Measurements from ENCODE around the gene FAM32A. TPM values are rescaled to one million over a fixed set of nuclear protein-coding genes. Genes with fewer than 3 reads are reported as not detected.

The FAM32A gene
- total and polyA plus RNA-seq, 2 of the 8 experiments (the other 6 are each of a cell fraction or from before 2014, with no cell fraction given), result 75.6 to 105 TPM

DNA sequence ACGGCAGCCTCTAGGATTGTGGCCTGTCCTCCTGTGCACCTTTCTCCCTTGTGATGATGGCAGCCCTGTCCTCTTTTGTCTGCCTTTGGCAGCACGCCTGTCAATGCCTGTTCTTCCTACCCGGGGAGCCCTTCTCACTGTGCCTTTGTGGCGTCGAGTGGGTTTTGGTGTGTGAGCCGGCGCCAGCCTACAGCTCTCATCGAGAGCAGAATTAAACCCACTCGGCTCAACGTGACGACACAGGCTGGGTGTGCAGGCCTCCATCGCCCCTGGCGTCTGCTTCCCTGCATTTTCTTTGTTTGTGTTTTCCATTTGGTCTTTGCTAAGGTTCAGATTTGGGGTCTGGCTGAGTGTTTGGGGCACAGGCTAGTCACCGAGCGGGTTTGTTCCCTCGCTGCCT lies 46.9 kb downstream of the FAM32A start:
- Histone ChIP-seq H2BK120ac (replicated peaks; ENCODE audit: low read depth, low read length) (no peak overlapping the region), H3K27ac (ENCODE audit: low read depth, low read length) (no peak overlapping the region), H3K79me1 (ENCODE audit: low read depth, low read length) (no peaks in the 10 kb centered on the region), H3K9ac (replicated peaks in 1 of 4; ENCODE audit: extremely low read depth in 1 of 4, low read depth in 3 of 4, low read length in 3 of 4) (no peak overlapping the region), H2AK5ac (ENCODE audit: low read depth, low read length) (no peak overlapping the region), H3K18ac (ENCODE audit: extremely low read depth, low read length) (no peak overlapping the region), H2BK20ac (ENCODE audit: low read length) (no peak overlapping the region), H3K14ac (ENCODE audit: insufficient read length) (no peak overlapping the region), H3K79me2 (ENCODE audit: control insufficient read depth in 1 of 2, insufficient read depth in 2 of 2, low read length in 2 of 2) (no peaks in the 10 kb centered on the region), H2BK5ac (ENCODE audit: low read depth, low read length) (no peak overlapping the region; the same call in 1 of the 2 replicates), H2BK12ac (ENCODE audit: low read depth, low read length) (no peak overlapping the region), H3K23me2 (ENCODE audit: low read depth, low read length) (no peaks in the 10 kb centered on the region), H3K23ac (ENCODE audit: insufficient read length) (no peak overlapping the region), H3K9me3 (ENCODE audit: insufficient read depth in 2 of 2, low read depth in 1 of 2, low read length in 1 of 2) (no peaks in the 10 kb centered on the region), H4K5ac (ENCODE audit: insufficient read length, low read depth, low read length) (no peak overlapping the region), H3K36me3 (ENCODE audit: control insufficient read depth in 2 of 4, insufficient read depth in 4 of 4, low read length in 3 of 4) (no peaks in the 10 kb centered on the region; a peak in 1 of 8 replicates), H3K4ac (replicated peaks; ENCODE audit: insufficient read length, low read depth, low read length) (no peak overlapping the region), H4K8ac (ENCODE audit: extremely low read depth, insufficient read depth, low read length) (no peak overlapping the region; the same call in 1 of the 2 replicates), H4K91ac (replicated peaks; ENCODE audit: insufficient read length, low read length) (no peak overlapping the region), H3K4me2 (ENCODE audit: insufficient read depth in 1 of 2, low read depth in 2 of 2, low read length in 2 of 2) (no peak overlapping the region), H3K4me1 (replicated peaks in 1 of 4; ENCODE audit: control insufficient read depth in 3 of 4, insufficient read depth in 4 of 4, low read length in 3 of 4) (no peaks in the 10 kb centered on the region; a peak in 1 of 7 replicates), H2AFZ (ENCODE audit: low read length) (no peak overlapping the region), H3K27me3 (replicated peaks in 1 of 4; ENCODE audit: control insufficient read depth in 3 of 4, extremely low read depth in 1 of 4, insufficient read depth in 3 of 4, low read length in 3 of 4) (no peaks in the 10 kb centered on the region), H2BK15ac (ENCODE audit: low read length) (no peak overlapping the region), H4K20me1 (replicated peaks in 1 of 2; ENCODE audit: control insufficient read depth in 1 of 2, insufficient read depth in 2 of 2, low read length in 2 of 2) (peaks cover 0 to 8% of the 10 kb centered on the region in 2 experiments), H3K56ac (replicated peaks; ENCODE audit: insufficient read length, low read depth, low read length) (no peak overlapping the region), H3K4me3 (ENCODE audit: extremely low read depth in 1 of 4, insufficient read depth in 2 of 4, low read depth in 3 of 4, low read length in 4 of 4) (no peak overlapping the region)
- WGBS, 2 experiments (ENCODE audit: extremely low coverage in 1 of 2, insufficient coverage in 1 of 2, insufficient read length in 1 of 2, insufficient replicate concordance in 2 of 2, low coverage in 1 of 2, low lambda C conversion rate in 2 of 2, missing lambda C conversion rate in 1 of 2), result 89% methylated on average over 16 of the region's 16 CpGs; no CpG with 5 or more reads in 1 of the 2 experiments
- DNase-seq (ENCODE audit: low read depth in 1 of 2, low spot score in 2 of 2), result no peak
- CTCF ChIA-PET (ENCODE audit: partially characterized antibody), result interaction anchor here (2.0 kb wide), 1 partner anchor 151 kb away, joined by 5 read pairs; no protein-coding TSS in a partner anchor
- POLR2A ChIA-PET (ENCODE audit: partially characterized antibody), result no interaction called here
- FAIRE-seq, result no peak
- TF ChIP-seq RFX5 (IDR thresholded peaks at IDR 0.05; ENCODE audit: borderline replicate concordance, low read depth, low read length) (no peak), BRCA1 (IDR thresholded peaks at IDR 0.05; ENCODE audit: low read depth, low read length) (no peak), RBBP5 (IDR thresholded peaks at IDR 0.05; ENCODE audit: borderline replicate concordance, low read depth, low read length) (no peak), POU5F1 (IDR thresholded peaks at IDR 0.05; ENCODE audit: low read depth, low read length) (no peak), POLR2AphosphoS5 (IDR thresholded peaks at IDR 0.05; ENCODE audit: low read depth, low read length) (no peak), SP1 (IDR thresholded peaks at IDR 0.05; ENCODE audit: low read depth, low read length) (no peak), TBP (IDR thresholded peaks at IDR 0.05; ENCODE audit: low read depth, low read length) (no peak), PHF8 (conservative IDR thresholded peaks at IDR 0.05; ENCODE audit: low read depth, low read length) (no peak), TAF7 (optimal IDR thresholded peaks at IDR 0.05; ENCODE audit: borderline replicate concordance, low read depth, low read length) (no peak), EGR1 (IDR thresholded peaks at IDR 0.05; ENCODE audit: borderline replicate concordance, low read depth, low read length) (no peak), KDM5A (IDR thresholded peaks at IDR 0.05; ENCODE audit: low read length) (no peak), SIN3A (conservative IDR thresholded peaks at IDR 0.05 in 1 of 2, IDR thresholded peaks at IDR 0.05 in 1 of 2; ENCODE audit: low read depth in 1 of 2, low read length in 2 of 2) (no peak), SUZ12 (IDR thresholded peaks at IDR 0.05; ENCODE audit: low read length) (no peak), SIX5 (IDR thresholded peaks at IDR 0.05; ENCODE audit: low read depth, low read length) (no peak)
- TF ChIP-seq, protein P1, sequence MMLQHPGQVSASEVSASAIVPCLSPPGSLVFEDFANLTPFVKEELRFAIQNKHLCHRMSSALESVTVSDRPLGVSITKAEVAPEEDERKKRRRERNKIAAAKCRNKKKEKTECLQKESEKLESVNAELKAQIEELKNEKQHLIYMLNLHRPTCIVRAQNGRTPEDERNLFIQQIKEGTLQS (IDR thresholded peaks at IDR 0.05; ENCODE audit: insufficient read depth, low read depth, low read length), result no peak

Measured in H1 (cell line).